Measurements from ENCODE around the gene PITPNC1.

DNA sequence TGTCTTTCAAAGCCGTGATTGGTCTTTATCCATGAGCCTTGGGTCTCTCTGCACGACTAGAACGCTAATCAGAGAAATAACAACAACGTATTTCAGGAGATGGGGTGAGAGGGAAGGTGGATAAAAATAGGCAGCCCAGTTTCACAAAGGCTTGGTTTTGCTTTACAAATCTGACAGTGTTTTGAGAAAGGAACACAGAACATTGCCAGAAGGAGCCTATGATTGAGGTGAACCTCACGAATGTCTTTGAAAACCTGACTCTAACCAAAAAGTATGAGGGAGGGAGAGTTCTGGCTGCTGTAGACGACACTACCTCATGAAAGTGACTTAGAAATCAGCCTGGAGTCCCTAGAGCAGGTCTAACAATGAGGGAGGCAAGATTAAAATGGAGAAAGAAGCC, 302.6 kb downstream of the PITPNC1 start:
- no peak for TF ChIP-seq EZH2 (IDR thresholded peaks at IDR 0.05; ENCODE audit: borderline replicate concordance, insufficient read depth, low read depth, low read length, poor library complexity, severe bottlenecking)
- TF ChIP-seq, protein P1, sequence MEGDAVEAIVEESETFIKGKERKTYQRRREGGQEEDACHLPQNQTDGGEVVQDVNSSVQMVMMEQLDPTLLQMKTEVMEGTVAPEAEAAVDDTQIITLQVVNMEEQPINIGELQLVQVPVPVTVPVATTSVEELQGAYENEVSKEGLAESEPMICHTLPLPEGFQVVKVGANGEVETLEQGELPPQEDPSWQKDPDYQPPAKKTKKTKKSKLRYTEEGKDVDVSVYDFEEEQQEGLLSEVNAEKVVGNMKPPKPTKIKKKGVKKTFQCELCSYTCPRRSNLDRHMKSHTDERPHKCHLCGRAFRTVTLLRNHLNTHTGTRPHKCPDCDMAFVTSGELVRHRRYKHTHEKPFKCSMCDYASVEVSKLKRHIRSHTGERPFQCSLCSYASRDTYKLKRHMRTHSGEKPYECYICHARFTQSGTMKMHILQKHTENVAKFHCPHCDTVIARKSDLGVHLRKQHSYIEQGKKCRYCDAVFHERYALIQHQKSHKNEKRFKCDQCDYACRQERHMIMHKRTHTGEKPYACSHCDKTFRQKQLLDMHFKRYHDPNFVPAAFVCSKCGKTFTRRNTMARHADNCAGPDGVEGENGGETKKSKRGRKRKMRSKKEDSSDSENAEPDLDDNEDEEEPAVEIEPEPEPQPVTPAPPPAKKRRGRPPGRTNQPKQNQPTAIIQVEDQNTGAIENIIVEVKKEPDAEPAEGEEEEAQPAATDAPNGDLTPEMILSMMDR (IDR thresholded peaks at IDR 0.05) = no peak
